ENCODE measurements around the gene BCL6. TPM values are rescaled to one million over a fixed set of nuclear protein-coding genes. Genes with fewer than 3 reads are reported as not detected.

The BCL6 gene
- polyA plus RNA-seq, 1 donor (not counting 4 experiments of a cell fraction or from before 2014, with no cell fraction given): 7.7 TPM

DNA sequence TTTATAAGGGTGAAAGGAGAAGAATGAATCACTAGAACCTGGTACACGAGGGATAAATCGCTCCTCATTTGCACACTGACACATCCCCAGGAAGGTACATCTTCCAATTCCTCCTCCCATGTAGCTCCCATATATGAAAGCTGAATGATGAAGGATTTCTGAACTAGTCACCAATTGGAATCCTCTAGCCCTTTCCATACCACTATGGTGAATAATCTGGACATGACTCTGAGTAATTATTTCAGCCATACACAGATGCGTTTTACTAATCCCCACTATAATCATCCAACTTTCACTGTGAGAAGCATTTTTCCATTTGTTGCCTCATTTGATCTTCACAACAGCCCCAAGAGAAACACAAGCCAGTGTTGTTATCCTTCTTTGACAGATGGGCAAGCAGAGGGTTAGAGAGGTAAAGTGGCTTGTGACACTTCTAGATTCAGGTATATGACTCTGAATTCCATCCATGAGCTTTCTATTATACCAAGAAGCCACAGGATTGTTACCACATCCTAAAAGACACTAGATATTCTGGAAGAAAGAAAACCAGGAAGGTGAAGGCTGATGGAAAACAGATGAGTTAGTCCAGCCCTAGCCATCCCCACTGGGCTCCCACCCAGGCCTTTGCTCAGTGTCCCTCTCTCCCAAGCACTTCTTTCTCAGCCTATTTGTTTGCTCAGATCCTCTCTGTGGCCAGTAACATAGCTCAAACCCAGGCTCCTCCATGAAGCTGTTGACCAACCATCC, 22.2 kb upstream of the BCL6 start:
- peaks cover 3% of the 10 kb centered on the region for H3K79me2 ChIP-seq (ENCODE audit: control insufficient read depth, insufficient read depth, low read length)

DNA sequence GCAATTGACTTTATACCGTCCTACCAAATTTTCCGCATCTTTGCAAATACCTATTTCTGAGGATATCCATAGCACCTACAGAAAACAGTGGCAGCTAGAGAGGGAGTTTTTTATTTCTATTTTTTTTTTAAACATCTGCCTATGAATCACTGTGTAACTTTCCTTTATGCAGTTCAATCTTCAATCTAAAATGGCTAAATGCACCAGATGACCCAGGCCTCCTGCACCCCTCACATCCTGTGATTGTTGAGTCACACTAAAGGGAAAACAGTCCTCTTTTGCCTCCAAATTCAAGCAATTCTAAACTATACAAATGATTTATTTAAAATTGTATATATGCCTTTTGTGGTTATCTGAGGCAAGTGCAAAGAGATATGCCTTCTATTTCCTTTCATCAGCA, 20.1 kb upstream of the BCL6 start:
- H3K79me2 ChIP-seq (ENCODE audit: control insufficient read depth, insufficient read depth, low read length): no peaks in the 10 kb centered on the region
- H3K27me3 ChIP-seq (ENCODE audit: control insufficient read depth, extremely low read depth, insufficient read depth, low read length): no peaks in the 10 kb centered on the region
- H3K27ac ChIP-seq (ENCODE audit: control insufficient read depth, insufficient read depth, low read length): no peak overlapping the region
- FAIRE-seq: no peak
- no peaks in the 10 kb centered on the region for H3K9me3 ChIP-seq (ENCODE audit: control insufficient read depth, low read depth, low read length)
- dilution Hi-C loops (cut with MboI; ENCODE audit: extremely low pct_ligation_motif_present, low sequenced_read_pairs): no loop called here
- no peaks in the 10 kb centered on the region for H4K20me1 ChIP-seq (ENCODE audit: control insufficient read depth, extremely low read depth, insufficient read depth, low read length)
- H3K4me1 ChIP-seq (ENCODE audit: control insufficient read depth, extremely low read depth, insufficient read depth, low read length): peaks cover 32% of the 10 kb centered on the region
- H3K9ac ChIP-seq (ENCODE audit: control insufficient read depth, extremely low read depth, insufficient read depth, low read length): no peak overlapping the region
- no peak for DNase-seq (ENCODE audit: low read depth, low spot score)
- no peak overlapping the region for H3K4me3 ChIP-seq (ENCODE audit: control insufficient read depth in 2 of 3, extremely low read depth in 1 of 3, insufficient read depth in 2 of 3, low read depth in 1 of 3, low read length in 3 of 3)
- H3K9me1 ChIP-seq (ENCODE audit: control insufficient read depth, extremely low read depth, insufficient read depth, low read length): no peaks in the 10 kb centered on the region
- no peaks in the 10 kb centered on the region for H3K36me3 ChIP-seq (ENCODE audit: control insufficient read depth in 2 of 2, extremely low read depth in 1 of 2, insufficient read depth in 2 of 2, low read length in 2 of 2)
- H3K4me2 ChIP-seq (ENCODE audit: control insufficient read depth, extremely low read depth, insufficient read depth, low read depth, low read length): no peak overlapping the region
- H2AFZ ChIP-seq (ENCODE audit: control insufficient read depth, low read length): no peak overlapping the region
- TF ChIP-seq, protein P1, sequence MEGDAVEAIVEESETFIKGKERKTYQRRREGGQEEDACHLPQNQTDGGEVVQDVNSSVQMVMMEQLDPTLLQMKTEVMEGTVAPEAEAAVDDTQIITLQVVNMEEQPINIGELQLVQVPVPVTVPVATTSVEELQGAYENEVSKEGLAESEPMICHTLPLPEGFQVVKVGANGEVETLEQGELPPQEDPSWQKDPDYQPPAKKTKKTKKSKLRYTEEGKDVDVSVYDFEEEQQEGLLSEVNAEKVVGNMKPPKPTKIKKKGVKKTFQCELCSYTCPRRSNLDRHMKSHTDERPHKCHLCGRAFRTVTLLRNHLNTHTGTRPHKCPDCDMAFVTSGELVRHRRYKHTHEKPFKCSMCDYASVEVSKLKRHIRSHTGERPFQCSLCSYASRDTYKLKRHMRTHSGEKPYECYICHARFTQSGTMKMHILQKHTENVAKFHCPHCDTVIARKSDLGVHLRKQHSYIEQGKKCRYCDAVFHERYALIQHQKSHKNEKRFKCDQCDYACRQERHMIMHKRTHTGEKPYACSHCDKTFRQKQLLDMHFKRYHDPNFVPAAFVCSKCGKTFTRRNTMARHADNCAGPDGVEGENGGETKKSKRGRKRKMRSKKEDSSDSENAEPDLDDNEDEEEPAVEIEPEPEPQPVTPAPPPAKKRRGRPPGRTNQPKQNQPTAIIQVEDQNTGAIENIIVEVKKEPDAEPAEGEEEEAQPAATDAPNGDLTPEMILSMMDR (optimal IDR thresholded peaks at IDR 0.05 in 1 of 3, IDR thresholded peaks at IDR 0.05 in 1 of 3, conservative IDR thresholded peaks at IDR 0.05 in 1 of 3; ENCODE audit: extremely low read depth in 1 of 3, insufficient read depth in 2 of 3, low read length in 3 of 3): no peak
- no peak for TF ChIP-seq EZH2 (IDR thresholded peaks at IDR 0.05; ENCODE audit: low read length)

More for the DNA sequence above, 22.2 kb upstream of the BCL6 start:
- Histone ChIP-seq H4K20me1 (ENCODE audit: control insufficient read depth, extremely low read depth, insufficient read depth, low read length) (no peaks in the 10 kb centered on the region), H3K9me3 (ENCODE audit: control insufficient read depth, low read depth, low read length) (no peaks in the 10 kb centered on the region), H3K9ac (ENCODE audit: control insufficient read depth, extremely low read depth, insufficient read depth, low read length) (no peak overlapping the region), H3K27ac (ENCODE audit: control insufficient read depth, insufficient read depth, low read length) (peak overlapping the region; percentile 36), H3K4me2 (ENCODE audit: control insufficient read depth, extremely low read depth, insufficient read depth, low read depth, low read length) (peak overlapping the region; percentile 17), H3K27me3 (ENCODE audit: control insufficient read depth, extremely low read depth, insufficient read depth, low read length) (no peaks in the 10 kb centered on the region), H3K4me1 (ENCODE audit: control insufficient read depth, extremely low read depth, insufficient read depth, low read length) (peaks cover 36% of the 10 kb centered on the region), H2AFZ (ENCODE audit: control insufficient read depth, low read length) (no peak overlapping the region), H3K36me3 (ENCODE audit: control insufficient read depth in 2 of 2, extremely low read depth in 1 of 2, insufficient read depth in 2 of 2, low read length in 2 of 2) (no peaks in the 10 kb centered on the region), H3K9me1 (ENCODE audit: control insufficient read depth, extremely low read depth, insufficient read depth, low read length) (no peaks in the 10 kb centered on the region), H3K4me3 (ENCODE audit: control insufficient read depth in 2 of 3, extremely low read depth in 1 of 3, insufficient read depth in 2 of 3, low read depth in 1 of 3, low read length in 3 of 3) (no peak overlapping the region)
- no peak for TF ChIP-seq EZH2 (IDR thresholded peaks at IDR 0.05; ENCODE audit: low read length)
- TF ChIP-seq, protein P1 (optimal IDR thresholded peaks at IDR 0.05 in 1 of 3, IDR thresholded peaks at IDR 0.05 in 1 of 3, conservative IDR thresholded peaks at IDR 0.05 in 1 of 3; ENCODE audit: extremely low read depth in 1 of 3, insufficient read depth in 2 of 3, low read length in 3 of 3): no peak
- dilution Hi-C loops (cut with MboI; ENCODE audit: extremely low pct_ligation_motif_present, low sequenced_read_pairs): no loop called here
- FAIRE-seq: peak; percentile 49
- peak; percentile 70 for DNase-seq (ENCODE audit: low read depth, low spot score)
